ENCODE data around the gene SLC30A5. TPM values are rescaled to one million over a fixed set of nuclear protein-coding genes. Genes with fewer than 3 reads are reported as not detected.

Gene SLC30A5
- total RNA-seq, 1 experiment from 2014 or later = 50.0 TPM

GRCh38 chr5:69170495-69170894 is 76.7 kb downstream of the SLC30A5 start:
- Histone ChIP-seq H3K9ac (ENCODE audit: low read length) (no peak overlapping the region), H3K9me3 (ENCODE audit: control insufficient read depth in 1 of 2, insufficient read depth in 1 of 2, low read depth in 1 of 2, low read length in 2 of 2) (no peaks in the 10 kb centered on the region), H3K4me2 (ENCODE audit: low read length) (no peak overlapping the region), H3K4me3 (replicated peaks in 1 of 2; ENCODE audit: low read depth in 1 of 2, low read length in 2 of 2) (no peak overlapping the region), H2AFZ (ENCODE audit: low read depth, low read length, poor library complexity, severe bottlenecking) (no peak overlapping the region), H3K36me3 (ENCODE audit: control insufficient read depth in 1 of 2, insufficient read depth in 2 of 2, low read length in 2 of 2) (peaks cover 42 to 72% of the 10 kb centered on the region in 2 experiments), H3K27ac (ENCODE audit: low read depth, low read length) (no peak overlapping the region), H4K20me1 (ENCODE audit: insufficient read depth) (peaks cover 3% of the 10 kb centered on the region; the same call in 1 of the 2 replicates), H3K79me2 (ENCODE audit: insufficient read depth, low read length) (peaks cover 71% of the 10 kb centered on the region), H3K4me1 (ENCODE audit: control insufficient read depth in 1 of 2, insufficient read depth in 2 of 2, low read length in 2 of 2) (peaks cover 14 to 20% of the 10 kb centered on the region in 2 experiments), H3K27me3 (ENCODE audit: insufficient read depth, low read length) (no peaks in the 10 kb centered on the region), H3K9me2 (ENCODE audit: insufficient read depth) (no peaks in the 10 kb centered on the region)
- ATAC-seq (no peak), DNase-seq (ENCODE audit: low read depth, low spot score) (no peak)
- TF ChIP-seq ZFX (IDR thresholded peaks at IDR 0.05) = no peak
- RAD21 ChIA-PET (ENCODE audit: low non-redundant PET in 1 of 2, low total read pairs in 2 of 2, uncharacterized antibody in 2 of 2, unreplicated experiment in 2 of 2) = no interaction called here
- BruUV-seq (replicated peaks) = no TSS peak
- POLR2A ChIA-PET = no interaction called here
- intact Hi-C loops (cut with micrococcal nuclease) = no loop called here
- CTCF ChIA-PET = interaction anchor here (0.6 kb wide), 1 partner anchor 12 kb away, joined by 4 read pairs; no protein-coding TSS in a partner anchor

GRCh38 chr5:69170969-69171368 is 77.2 kb downstream of the SLC30A5 start:
- peaks cover 3% of the 10 kb centered on the region; the same call in 1 of the 2 replicates for H4K20me1 ChIP-seq (ENCODE audit: insufficient read depth)
- ChIA-PET CTCF (interaction anchor here (0.6 kb wide), 1 partner anchor 11 kb away, joined by 4 read pairs; no protein-coding TSS in a partner anchor), RAD21 (ENCODE audit: low non-redundant PET in 1 of 2, low total read pairs in 2 of 2, uncharacterized antibody in 2 of 2, unreplicated experiment in 2 of 2) (no interaction called here), POLR2A (no interaction called here)
- H3K4me1 ChIP-seq (ENCODE audit: control insufficient read depth in 1 of 2, insufficient read depth in 2 of 2, low read length in 2 of 2) = peaks cover 12 to 19% of the 10 kb centered on the region in 2 experiments
- H3K79me2 ChIP-seq (ENCODE audit: insufficient read depth, low read length) = peaks cover 71% of the 10 kb centered on the region
- intact Hi-C loops (cut with micrococcal nuclease) = no loop called here
- no peak overlapping the region for H3K4me2 ChIP-seq (ENCODE audit: low read length)
- TF ChIP-seq ATF3 (IDR thresholded peaks at IDR 0.05) (no peak), JUND (IDR thresholded peaks at IDR 0.05) (no peak), RAD21 (IDR thresholded peaks at IDR 0.05; ENCODE audit: low read depth) (no peak), CTCF (IDR thresholded peaks at IDR 0.05 in 2 of 3, conservative IDR thresholded peaks at IDR 0.05 in 1 of 3; ENCODE audit: borderline replicate concordance in 1 of 3, insufficient read depth in 1 of 3, low read depth in 2 of 3, low read length in 2 of 3) (no peak), TCF7L2 (IDR thresholded peaks at IDR 0.05; ENCODE audit: borderline replicate concordance, extremely low read depth, insufficient read depth, insufficient read length) (no peak), CEBPB (IDR thresholded peaks at IDR 0.05; ENCODE audit: low read depth) (no peak), FOSL1 (IDR thresholded peaks at IDR 0.05; ENCODE audit: low read depth) (no peak), ZFX (IDR thresholded peaks at IDR 0.05) (no peak), SRF (IDR thresholded peaks at IDR 0.05; ENCODE audit: low read depth) (no peak)
- TF ChIP-seq, protein P1, sequence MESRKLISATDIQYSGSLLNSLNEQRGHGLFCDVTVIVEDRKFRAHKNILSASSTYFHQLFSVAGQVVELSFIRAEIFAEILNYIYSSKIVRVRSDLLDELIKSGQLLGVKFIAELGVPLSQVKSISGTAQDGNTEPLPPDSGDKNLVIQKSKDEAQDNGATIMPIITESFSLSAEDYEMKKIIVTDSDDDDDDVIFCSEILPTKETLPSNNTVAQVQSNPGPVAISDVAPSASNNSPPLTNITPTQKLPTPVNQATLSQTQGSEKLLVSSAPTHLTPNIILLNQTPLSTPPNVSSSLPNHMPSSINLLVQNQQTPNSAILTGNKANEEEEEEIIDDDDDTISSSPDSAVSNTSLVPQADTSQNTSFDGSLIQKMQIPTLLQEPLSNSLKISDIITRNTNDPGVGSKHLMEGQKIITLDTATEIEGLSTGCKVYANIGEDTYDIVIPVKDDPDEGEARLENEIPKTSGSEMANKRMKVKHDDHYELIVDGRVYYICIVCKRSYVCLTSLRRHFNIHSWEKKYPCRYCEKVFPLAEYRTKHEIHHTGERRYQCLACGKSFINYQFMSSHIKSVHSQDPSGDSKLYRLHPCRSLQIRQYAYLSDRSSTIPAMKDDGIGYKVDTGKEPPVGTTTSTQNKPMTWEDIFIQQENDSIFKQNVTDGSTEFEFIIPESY (IDR thresholded peaks at IDR 0.05; ENCODE audit: extremely low read depth, insufficient replicate concordance, low read length) = no peak
- no peak overlapping the region for H3K4me3 ChIP-seq (replicated peaks in 1 of 2; ENCODE audit: low read depth in 1 of 2, low read length in 2 of 2)
- no peaks in the 10 kb centered on the region for H3K27me3 ChIP-seq (ENCODE audit: insufficient read depth, low read length)
- DNase-seq (ENCODE audit: low read depth, low spot score) (no peak), ATAC-seq (no peak)
- no peaks in the 10 kb centered on the region for H3K9me3 ChIP-seq (ENCODE audit: control insufficient read depth in 1 of 2, insufficient read depth in 1 of 2, low read depth in 1 of 2, low read length in 2 of 2)
- BruUV-seq (replicated peaks) = no TSS peak
- H2AFZ ChIP-seq (ENCODE audit: low read depth, low read length, poor library complexity, severe bottlenecking) = no peak overlapping the region
- H3K9me2 ChIP-seq (ENCODE audit: insufficient read depth) = no peaks in the 10 kb centered on the region
- no peak overlapping the region for H3K27ac ChIP-seq (ENCODE audit: low read depth, low read length)
- peaks cover 45 to 75% of the 10 kb centered on the region in 2 experiments for H3K36me3 ChIP-seq (ENCODE audit: control insufficient read depth in 1 of 2, insufficient read depth in 2 of 2, low read length in 2 of 2)
- no peak overlapping the region for H3K9ac ChIP-seq (ENCODE audit: low read length)
